ENCODE results near the gene DSG4.

The DSG4 gene

GRCh38 chr18:31430072-31430471 is 53.5 kb downstream of the DSG4 start:
- TF ChIP-seq PRDM6 (tag by site-specific recombination; IDR thresholded peaks at IDR 0.05) (no peak), ZNF785 (tag by site-specific recombination; IDR thresholded peaks at IDR 0.05) (no peak), ZNF629 (tag by site-specific recombination; IDR thresholded peaks at IDR 0.05) (no peak), ZNF701 (tag by site-specific recombination; IDR thresholded peaks at IDR 0.05) (no peak), SALL2 (tag by site-specific recombination; IDR thresholded peaks at IDR 0.05; ENCODE audit: borderline replicate concordance) (no peak), ZNF10 (tag by site-specific recombination; IDR thresholded peaks at IDR 0.05) (no peak), YY2 (tag by site-specific recombination; IDR thresholded peaks at IDR 0.05) (no peak), ZNF513 (tag by site-specific recombination; IDR thresholded peaks at IDR 0.05) (no peak), ZNF560 (tag by site-specific recombination; IDR thresholded peaks at IDR 0.05; ENCODE audit: borderline replicate concordance) (no peak), ZNF664 (tag by site-specific recombination; IDR thresholded peaks at IDR 0.05) (no peak), ZNF324 (tag by site-specific recombination; IDR thresholded peaks at IDR 0.05) (no peak), ZNF549 (tag by site-specific recombination; IDR thresholded peaks at IDR 0.05) (no peak), PRDM4 (tag by site-specific recombination; IDR thresholded peaks at IDR 0.05) (no peak)
- Histone ChIP-seq H3K9me3 (ENCODE audit: control insufficient read depth, insufficient read depth, low read depth, low read length) (no peaks in the 10 kb centered on the region), H3K27ac (ENCODE audit: extremely low read depth, low read depth, low read length) (no peak overlapping the region), H3K4me1 (ENCODE audit: control insufficient read depth, insufficient read depth, low read length) (no peaks in the 10 kb centered on the region), H3K4me3 (ENCODE audit: low read depth, low read length) (no peak overlapping the region), H3K36me3 (ENCODE audit: control insufficient read depth in 2 of 2, insufficient read depth in 1 of 2, low read length in 2 of 2) (no peaks in the 10 kb centered on the region)
- POLR2A ChIA-PET = no interaction called here
- CTCF ChIA-PET = interaction anchor here (0.7 to 1.8 kb wide), 4 partner anchors 11 to 292 kb away, joined by 3 to 5 read pairs (median 4); no protein-coding TSS in a partner anchor

GRCh38 chr18:31430554-31430953 is 54.0 kb downstream of the DSG4 start:
- POLR2A ChIA-PET = no interaction called here
- H3K9me3 ChIP-seq (ENCODE audit: control insufficient read depth, insufficient read depth, low read depth, low read length) = no peaks in the 10 kb centered on the region
- no peaks in the 10 kb centered on the region for H3K36me3 ChIP-seq (ENCODE audit: control insufficient read depth in 2 of 2, insufficient read depth in 1 of 2, low read length in 2 of 2)
- no peaks in the 10 kb centered on the region for H3K4me1 ChIP-seq (ENCODE audit: control insufficient read depth, insufficient read depth, low read length)
- no peak overlapping the region for H3K27ac ChIP-seq (ENCODE audit: extremely low read depth, low read depth, low read length)
- TF ChIP-seq BCL11B (tag by site-specific recombination; IDR thresholded peaks at IDR 0.05; ENCODE audit: low read depth) (no peak), ZNF221 (tag by site-specific recombination; IDR thresholded peaks at IDR 0.05; ENCODE audit: borderline replicate concordance) (no peak), ZNF639 (tag by site-specific recombination; IDR thresholded peaks at IDR 0.05) (no peak), ZNF37A (tag by site-specific recombination; IDR thresholded peaks at IDR 0.05) (no peak), KLF17 (tag by site-specific recombination; IDR thresholded peaks at IDR 0.05) (no peak), AEBP2 (tag by site-specific recombination; IDR thresholded peaks at IDR 0.05; ENCODE audit: borderline replicate concordance) (no peak), ZNF121 (tag by site-specific recombination; IDR thresholded peaks at IDR 0.05) (no peak), ZNF529 (tag by site-specific recombination; IDR thresholded peaks at IDR 0.05; ENCODE audit: insufficient replicate concordance) (no peak), ZNF248 (tag by site-specific recombination; IDR thresholded peaks at IDR 0.05) (no peak), ZNF600 (tag by site-specific recombination; IDR thresholded peaks at IDR 0.05) (no peak), ZNF544 (tag by site-specific recombination; IDR thresholded peaks at IDR 0.05) (no peak)
- H3K4me3 ChIP-seq (ENCODE audit: low read depth, low read length) = no peak overlapping the region
- CTCF ChIA-PET = interaction anchor here (0.7 to 1.8 kb wide), 3 partner anchors 126 to 292 kb away, joined by 4 to 5 read pairs (median 5); no protein-coding TSS in a partner anchor
